H54 (cell line): ENCODE results near the gene ETF1.

ENCODE experiments used
- DNase-seq: peaks from one replicate; pipeline ENCODE4 v3.0.0; 2011; ENCODE audit warnings: low spot score, mixed read lengths; ENCODE audit not compliant: insufficient read length
- FAIRE-seq: peaks from 3 replicates; lab custom pipeline; 2011; peaks lifted over from hg19 to GRCh38; lab: Jason Lieb, UNC
- POLR2A ChIP-seq: IDR thresholded peaks from 2 replicates; pipeline ENCODE4 v1.6.1; 2011; ENCODE audit warnings: low read depth, mild to moderate bottlenecking, low read length

ETF1 gene

DNA sequence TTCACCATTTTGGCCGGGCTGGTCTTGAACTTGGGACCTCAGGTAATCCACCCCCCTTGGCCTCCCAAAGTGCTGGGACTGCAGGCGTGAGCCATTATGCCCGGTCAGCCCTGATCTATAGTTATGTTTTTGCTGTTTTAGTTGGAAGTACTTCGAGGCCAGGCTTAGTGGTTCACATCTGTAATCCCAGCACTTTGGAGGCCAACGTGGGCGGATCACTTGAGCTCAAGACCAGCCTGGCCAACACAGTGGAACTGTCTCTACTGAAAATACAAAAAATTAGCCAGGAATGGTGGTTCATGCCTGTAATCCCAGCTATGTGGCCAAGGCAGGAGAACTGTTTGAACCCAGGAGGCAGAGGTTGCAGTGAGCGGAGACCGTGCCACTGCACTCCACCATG, 30.2 kb upstream of the ETF1 start:
- FAIRE-seq: no peak
- no peak for DNase-seq
- TF ChIP-seq POLR2A: no peak

- DNase-seq (no peak), FAIRE-seq (no peak)
- TF ChIP-seq POLR2A: no peak
Observed at GRCh38 chr5:138570871-138571270, 27.8 kb upstream of the ETF1 start.

DNA sequence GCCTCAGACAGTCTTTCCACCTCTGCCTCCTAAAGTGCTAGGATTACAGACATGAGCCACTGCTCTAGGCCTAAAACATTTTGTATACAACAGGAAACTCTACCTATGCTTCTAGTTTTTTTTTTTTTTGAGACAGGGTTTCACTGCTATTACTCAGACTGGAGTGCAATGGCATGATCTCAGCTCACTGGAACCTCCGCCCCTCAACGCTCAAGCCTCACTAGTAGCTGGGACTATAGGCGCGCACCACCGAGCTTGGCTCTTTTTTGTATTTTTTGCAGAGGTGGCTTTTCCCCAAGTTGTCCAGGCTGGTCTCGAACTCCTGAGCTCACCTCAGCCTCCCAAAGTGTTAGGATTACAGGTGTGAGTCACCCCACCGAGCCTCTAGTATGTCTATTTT, 26.7 kb upstream of the ETF1 start:
- no peak for FAIRE-seq
- no peak for DNase-seq
- TF ChIP-seq POLR2A: no peak

DNA sequence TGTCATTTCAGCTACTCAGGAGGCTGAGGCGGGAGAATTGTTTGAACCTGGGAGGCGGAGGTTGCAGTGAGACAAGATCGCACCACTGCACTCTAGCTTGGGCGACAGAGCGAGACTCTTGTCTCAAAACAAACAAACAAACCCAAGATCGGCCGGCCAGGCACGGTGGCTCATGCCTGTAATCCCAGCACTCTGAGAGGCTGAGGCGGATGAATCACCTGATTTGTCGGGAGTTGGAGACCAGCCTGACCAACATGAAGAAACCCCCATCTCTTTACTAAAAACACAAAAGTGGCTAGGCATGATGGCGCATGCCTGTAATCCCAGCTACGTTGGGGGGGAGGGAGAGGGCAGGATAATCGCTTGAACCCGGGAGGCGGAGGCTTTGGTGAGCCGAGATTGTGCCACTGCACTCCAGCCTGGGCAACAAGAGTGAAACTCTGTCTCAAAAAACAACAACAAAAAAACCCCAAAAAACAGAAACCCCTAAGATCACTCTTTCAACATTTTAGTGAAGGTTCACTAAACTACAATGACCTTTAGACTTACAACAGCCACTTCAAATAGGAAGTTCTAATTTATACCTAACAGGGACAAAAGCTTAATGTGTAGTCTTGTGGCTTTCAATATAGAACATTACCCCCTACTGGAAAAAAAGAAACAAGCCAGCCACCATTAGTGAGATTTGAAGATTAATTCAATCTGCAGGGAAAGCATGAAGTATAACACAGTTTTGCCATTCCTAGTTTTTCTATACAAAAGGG, 25.2 kb upstream of the ETF1 start:
- no peak for TF ChIP-seq POLR2A
- DNase-seq: no peak
- FAIRE-seq: no peak

DNA sequence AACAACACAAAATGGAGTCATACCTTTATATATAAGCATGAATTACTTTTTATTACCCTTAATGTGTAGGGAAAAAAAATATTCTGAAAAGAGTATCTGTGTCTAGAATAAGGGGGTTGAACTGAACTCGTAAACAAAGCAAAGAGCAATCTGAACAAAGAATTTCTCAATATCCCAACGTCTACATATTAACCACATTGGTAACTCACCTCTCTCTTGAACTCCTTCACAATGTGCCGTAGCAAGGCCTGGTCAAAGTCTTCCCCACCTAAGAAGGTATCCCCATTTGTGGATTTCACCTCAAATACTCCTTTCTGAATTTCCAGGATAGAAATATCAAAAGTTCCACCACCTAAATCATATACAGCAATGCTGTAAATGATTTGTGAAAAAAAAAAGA, 23.8 kb upstream of the ETF1 start:
- TF ChIP-seq POLR2A: no peak
- no peak for DNase-seq
- FAIRE-seq: no peak

GRCh38 chr5:138565100-138565821, 22.2 kb upstream of the ETF1 start:
- DNase-seq: no peak
- no peak for FAIRE-seq

DNA sequence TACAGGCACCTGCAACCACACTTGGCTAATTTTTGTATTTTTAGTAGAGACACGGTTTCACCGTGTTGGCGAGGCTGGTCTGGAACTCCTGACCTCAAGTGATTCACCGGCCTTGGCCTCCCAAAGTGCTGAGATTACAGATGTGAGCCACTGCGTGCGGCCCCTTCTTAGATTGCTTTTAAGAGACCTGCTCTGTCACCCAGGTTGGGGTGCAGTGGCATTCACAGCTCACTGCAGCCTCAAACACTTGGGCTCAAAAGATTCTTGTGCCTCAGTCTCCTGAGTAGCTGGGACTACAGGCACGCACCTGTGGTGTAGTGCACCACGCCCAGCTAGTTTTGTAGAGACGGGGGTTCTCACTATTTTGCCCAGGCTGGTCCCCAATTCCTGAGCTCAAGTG, 21.2 kb upstream of the ETF1 start:
- TF ChIP-seq POLR2A: no peak
- FAIRE-seq (no peak), DNase-seq (no peak)

More at GRCh38 chr5:138565100-138565821, 22.2 kb upstream of the ETF1 start:
- TF ChIP-seq POLR2A: no peak

DNA sequence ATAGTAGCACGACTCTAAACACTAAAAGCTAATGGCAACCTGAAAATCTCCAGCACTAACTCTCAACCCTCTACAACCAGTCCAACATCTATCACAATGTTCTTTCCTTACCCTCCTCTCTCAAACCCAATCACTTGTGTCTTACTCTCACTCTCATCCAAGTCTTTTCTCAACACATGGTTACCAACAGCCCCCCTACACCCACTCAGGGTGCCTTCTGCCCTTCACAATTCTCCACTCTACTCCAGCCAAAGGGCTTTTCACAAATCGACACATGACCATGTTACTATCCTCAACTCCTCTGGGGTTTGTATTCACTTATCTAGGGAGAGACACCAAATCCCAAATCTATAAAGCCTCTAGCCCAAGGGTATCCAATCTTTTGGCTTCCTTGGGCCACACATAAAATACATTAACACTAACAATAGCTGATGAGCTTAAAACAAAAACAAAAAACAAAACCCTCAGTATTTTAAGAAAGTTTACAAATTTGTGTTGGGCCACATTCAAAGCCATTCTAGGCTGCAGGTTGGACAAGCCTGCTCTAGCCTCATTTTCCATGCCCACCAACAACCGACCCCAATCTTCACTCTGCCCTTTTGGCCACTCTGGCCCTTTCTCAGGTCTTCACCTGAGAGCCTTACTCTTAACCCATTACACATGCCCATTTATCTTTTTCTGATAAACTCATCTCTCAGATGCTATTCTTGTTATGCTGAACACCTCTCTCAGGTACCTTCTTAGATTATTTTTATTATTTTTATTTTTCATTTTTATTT, 20.5 kb upstream of the ETF1 start:
- TF ChIP-seq POLR2A: no peak
- no peak for DNase-seq
- no peak for FAIRE-seq

DNA sequence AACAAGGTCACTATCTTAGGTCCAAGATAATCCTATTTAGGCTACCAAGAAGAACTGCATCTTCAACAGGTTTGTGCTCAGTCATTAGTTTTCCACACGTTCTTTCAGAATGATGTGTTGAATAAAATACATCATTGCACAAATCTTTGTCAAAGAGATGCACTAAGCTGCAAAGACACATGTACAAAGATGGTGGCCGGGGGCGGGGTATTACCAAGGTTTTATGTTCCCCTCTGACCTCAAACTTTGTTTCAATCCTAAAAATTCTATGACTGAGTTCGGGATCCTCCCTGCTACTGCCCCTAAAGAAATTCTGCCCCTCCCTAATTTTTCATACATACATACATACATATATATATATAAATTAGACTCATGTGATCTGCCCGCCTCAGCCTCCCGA, 17.9 kb upstream of the ETF1 start:
- DNase-seq: no peak
- TF ChIP-seq POLR2A: no peak
- no peak for FAIRE-seq

- FAIRE-seq (no peak), DNase-seq (no peak)
- no peak for TF ChIP-seq POLR2A
Observed at GRCh38 chr5:138559937-138560336, 16.9 kb upstream of the ETF1 start.

GRCh38 chr5:138557677-138558076, 14.6 kb upstream of the ETF1 start:
- TF ChIP-seq POLR2A: no peak
- FAIRE-seq (no peak), DNase-seq (no peak)

DNA sequence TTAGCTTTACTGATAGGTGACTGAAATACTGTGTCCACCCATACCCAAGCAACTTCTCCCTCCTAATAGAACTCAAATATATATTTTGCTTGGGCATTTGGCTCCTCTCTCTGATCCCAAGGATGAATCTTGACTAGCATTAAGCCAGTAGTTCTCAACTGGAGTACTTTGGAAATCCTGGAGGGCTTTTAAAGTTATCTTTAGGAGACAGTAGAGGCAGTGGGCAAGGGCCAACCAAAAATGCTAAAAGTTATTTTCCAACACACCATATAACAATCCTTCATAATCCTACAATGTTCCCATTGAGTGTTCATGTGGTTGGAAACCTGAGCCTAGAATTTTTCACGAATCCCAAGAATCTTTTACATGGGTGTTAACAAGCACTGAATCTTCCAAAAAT, 11.1 kb upstream of the ETF1 start:
- TF ChIP-seq POLR2A: no peak
- FAIRE-seq: no peak
- no peak for DNase-seq

DNA sequence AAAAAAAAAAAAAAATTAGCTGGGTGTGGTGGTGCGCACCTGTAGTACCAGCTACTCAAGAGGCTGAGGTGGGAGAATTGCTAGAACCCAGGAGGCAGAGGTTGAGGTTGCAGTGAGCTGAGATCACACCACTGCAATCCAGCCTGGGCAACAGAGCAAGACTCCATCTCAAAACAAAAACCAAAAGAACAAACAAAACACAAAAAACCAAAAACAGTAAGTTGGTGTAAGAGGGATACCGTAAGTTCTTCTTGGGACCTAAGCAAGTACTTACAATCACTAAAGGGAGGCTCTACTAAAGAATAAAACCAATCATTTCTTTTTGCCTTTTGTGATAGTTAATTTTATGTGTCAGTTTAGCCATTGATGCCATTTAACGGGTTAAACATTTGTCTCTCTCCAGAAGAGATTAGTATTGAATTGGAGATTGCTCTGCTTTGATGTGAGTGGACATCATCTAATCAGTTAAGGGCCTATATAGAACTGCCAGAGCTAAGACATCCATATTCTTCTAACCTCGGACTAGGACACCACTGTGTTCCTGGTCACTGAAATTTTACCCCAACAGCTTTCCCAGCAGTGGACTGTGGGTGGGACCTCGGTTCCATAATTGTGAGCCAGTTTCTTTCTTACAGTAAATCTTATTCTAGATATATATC, 10.5 kb upstream of the ETF1 start:
- TF ChIP-seq POLR2A: no peak
- no peak for FAIRE-seq
- no peak for DNase-seq

DNA sequence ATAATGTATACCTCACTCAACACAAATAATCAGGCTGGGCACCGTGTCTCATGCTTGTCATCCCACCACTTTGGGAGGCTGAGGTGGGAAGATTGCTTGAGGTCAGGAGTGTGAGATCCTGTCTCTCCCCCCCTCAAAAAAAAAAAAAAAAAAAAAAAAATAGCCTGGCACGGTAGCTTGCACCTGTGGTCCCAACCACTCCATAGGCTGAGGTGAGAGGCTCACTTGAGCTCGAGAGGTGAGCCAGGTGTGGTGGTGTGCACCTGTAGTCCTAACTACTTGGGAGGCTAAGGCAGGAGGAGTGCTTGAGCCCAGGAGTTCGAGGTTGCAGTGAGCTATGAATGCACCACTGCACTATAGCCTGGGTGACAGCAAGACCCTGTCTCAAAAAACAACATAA, 9.6 kb upstream of the ETF1 start:
- no peak for TF ChIP-seq POLR2A
- DNase-seq (no peak), FAIRE-seq (no peak)
